22Rv1 (cell line): ENCODE results near the gene S100PBP.

Experiments
- ZFX ChIP-seq: fragments of 450-650 bp; IDR thresholded peaks from 2 replicates; pipeline ENCODE4 v1.6.1; 2017; ENCODE audit warnings: antibody characterized with exemption, borderline replicate concordance
- TF ChIP-seq, protein P1 (sequence below): fragments of 450-650 bp; IDR thresholded peaks from 2 replicates; pipeline ENCODE4 v1.5.1; 2017; ENCODE audit warnings: mild to moderate bottlenecking

DNA sequence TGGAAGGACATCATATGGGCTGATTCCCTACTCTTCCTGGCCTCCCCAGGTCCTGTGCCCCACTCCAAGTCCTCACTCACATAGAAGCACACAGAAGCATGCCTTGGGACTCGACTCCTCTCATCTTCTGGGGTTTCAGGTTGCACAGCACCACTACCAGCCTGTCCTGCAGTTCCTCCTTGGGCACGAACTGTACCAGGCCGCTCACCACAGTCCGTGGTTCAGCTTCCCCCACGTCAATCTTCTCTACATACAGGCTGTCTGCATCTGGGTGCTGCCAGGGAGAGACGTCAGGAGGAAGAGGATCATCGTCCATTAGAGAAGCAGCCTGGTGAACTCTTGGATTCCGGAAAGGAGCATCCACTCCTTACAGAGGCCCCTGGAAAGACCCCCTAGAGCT, 37.4 kb upstream of the S100PBP start:
- TF ChIP-seq, protein P1, sequence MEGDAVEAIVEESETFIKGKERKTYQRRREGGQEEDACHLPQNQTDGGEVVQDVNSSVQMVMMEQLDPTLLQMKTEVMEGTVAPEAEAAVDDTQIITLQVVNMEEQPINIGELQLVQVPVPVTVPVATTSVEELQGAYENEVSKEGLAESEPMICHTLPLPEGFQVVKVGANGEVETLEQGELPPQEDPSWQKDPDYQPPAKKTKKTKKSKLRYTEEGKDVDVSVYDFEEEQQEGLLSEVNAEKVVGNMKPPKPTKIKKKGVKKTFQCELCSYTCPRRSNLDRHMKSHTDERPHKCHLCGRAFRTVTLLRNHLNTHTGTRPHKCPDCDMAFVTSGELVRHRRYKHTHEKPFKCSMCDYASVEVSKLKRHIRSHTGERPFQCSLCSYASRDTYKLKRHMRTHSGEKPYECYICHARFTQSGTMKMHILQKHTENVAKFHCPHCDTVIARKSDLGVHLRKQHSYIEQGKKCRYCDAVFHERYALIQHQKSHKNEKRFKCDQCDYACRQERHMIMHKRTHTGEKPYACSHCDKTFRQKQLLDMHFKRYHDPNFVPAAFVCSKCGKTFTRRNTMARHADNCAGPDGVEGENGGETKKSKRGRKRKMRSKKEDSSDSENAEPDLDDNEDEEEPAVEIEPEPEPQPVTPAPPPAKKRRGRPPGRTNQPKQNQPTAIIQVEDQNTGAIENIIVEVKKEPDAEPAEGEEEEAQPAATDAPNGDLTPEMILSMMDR, result no peak
- TF ChIP-seq ZFX, result no peak
